NT2/D1 (cell line): ENCODE measurements around the gene ZSWIM7.

Source experiments
- DNase-seq: peaks from one replicate; pipeline ENCODE4 v3.0.0-alpha.2; 2011; ENCODE audit warnings: low read depth, low spot score
- H3K27me3 ChIP-seq: 2 replicates; pipeline ENCODE4 v1.6.0; 2011; ENCODE audit warnings: mild to moderate bottlenecking; ENCODE audit not compliant: insufficient read length, insufficient read depth
- H3K36me3 ChIP-seq: 2 replicates; pipeline ENCODE4 v1.6.1; 2011; ENCODE audit warnings: mild to moderate bottlenecking, low read length, mixed read lengths; ENCODE audit not compliant: insufficient read depth, insufficient read length
- H3K4me1 ChIP-seq: 2 replicates; pipeline ENCODE4 v1.5.1; 2011; ENCODE audit not compliant: insufficient read depth, insufficient read length
- H3K4me3 ChIP-seq: 2 replicates; pipeline ENCODE4 v1.5.1; 2011; ENCODE audit warnings: low read depth; ENCODE audit not compliant: insufficient read length
- H3K9ac ChIP-seq: 2 replicates; pipeline ENCODE4 v1.6.0; 2011; ENCODE audit warnings: low read depth; ENCODE audit not compliant: insufficient read length
- H3K9me3 ChIP-seq: 2 replicates; pipeline ENCODE4 v1.5.1; 2011; ENCODE audit warnings: mild to moderate bottlenecking, low read length; ENCODE audit not compliant: insufficient read depth
- SUZ12 ChIP-seq: IDR thresholded peaks from 2 replicates; pipeline ENCODE4 v1.6.1; 2011; ENCODE audit not compliant: insufficient read length, insufficient read depth; ENCODE audit errors: extremely low read depth
- YY1 ChIP-seq: IDR thresholded peaks from 2 replicates; pipeline ENCODE4 v1.6.1; 2011; ENCODE audit not compliant: insufficient read length, insufficient read depth
- ZNF274 ChIP-seq: IDR thresholded peaks from 2 replicates; pipeline ENCODE4 v1.6.1; 2011; ENCODE audit warnings: mild to moderate bottlenecking, low read depth, low read length

The ZSWIM7 gene

DNA sequence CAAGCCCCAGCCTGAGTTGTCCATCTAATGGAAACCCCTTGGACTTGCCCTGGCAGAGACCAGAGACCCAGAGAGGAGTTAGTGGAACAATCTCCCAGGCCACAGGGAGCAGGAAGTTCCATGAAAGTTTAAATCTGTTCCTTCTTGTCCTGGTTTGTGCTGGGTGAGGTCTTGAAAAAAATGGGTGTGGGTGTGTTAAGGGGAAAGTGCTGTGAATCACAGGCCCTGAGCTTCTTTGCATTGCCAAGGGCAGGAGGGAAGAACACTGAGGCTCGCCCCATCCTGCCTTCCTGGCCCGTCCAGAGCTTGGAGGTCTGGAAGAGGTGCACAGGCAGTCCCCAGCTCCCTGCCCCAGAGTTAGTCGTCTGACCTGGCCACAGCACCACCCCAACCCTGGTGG lies 52.2 kb downstream of the ZSWIM7 start:
- H3K4me1 ChIP-seq, result peaks cover 3% of the 10 kb centered on the region
- TF ChIP-seq YY1, result no peak
- no peak for TF ChIP-seq ZNF274
- TF ChIP-seq SUZ12, result no peak
- no peak overlapping the region for H3K4me3 ChIP-seq
- no peak for DNase-seq
- H3K27me3 ChIP-seq, result peaks cover 40% of the 10 kb centered on the region
- H3K9ac ChIP-seq, result no peak overlapping the region
- no peaks in the 10 kb centered on the region for H3K36me3 ChIP-seq
- no peaks in the 10 kb centered on the region for H3K9me3 ChIP-seq

DNA sequence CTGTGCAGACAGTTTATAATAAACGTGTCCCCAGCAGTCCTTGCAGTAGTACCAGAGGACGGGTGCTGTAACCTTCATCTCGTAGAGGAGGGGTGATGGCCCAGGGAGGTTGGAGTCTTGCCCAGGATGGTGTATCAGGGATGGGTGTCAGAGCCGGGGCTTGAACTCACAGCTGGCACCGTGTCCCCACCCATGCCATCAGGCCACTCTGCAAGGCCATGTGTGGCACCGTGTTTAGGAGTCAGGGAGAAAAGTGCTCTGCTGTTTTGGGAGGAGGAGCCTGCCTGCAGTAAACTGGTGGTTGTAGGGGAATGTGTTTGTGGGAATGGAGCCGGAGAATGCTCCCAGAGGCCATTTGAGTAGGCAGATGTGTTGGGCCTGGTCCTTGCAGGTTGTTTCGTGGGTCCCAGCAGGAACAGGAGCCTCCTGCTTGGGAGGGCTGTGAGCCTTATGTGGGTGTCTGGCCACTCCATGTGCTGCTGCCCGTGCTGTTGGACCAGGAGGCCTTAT lies 52.8 kb downstream of the ZSWIM7 start:
- Histone ChIP-seq H3K27me3 (peaks cover 40% of the 10 kb centered on the region), H3K4me1 (peaks cover 3% of the 10 kb centered on the region), H3K36me3 (no peaks in the 10 kb centered on the region), H3K9ac (no peak overlapping the region), H3K9me3 (no peaks in the 10 kb centered on the region), H3K4me3 (peak overlapping the region; percentile 54)
- TF ChIP-seq YY1, result no peak
- TF ChIP-seq ZNF274, result no peak
- TF ChIP-seq SUZ12, result no peak
- no peak for DNase-seq

DNA sequence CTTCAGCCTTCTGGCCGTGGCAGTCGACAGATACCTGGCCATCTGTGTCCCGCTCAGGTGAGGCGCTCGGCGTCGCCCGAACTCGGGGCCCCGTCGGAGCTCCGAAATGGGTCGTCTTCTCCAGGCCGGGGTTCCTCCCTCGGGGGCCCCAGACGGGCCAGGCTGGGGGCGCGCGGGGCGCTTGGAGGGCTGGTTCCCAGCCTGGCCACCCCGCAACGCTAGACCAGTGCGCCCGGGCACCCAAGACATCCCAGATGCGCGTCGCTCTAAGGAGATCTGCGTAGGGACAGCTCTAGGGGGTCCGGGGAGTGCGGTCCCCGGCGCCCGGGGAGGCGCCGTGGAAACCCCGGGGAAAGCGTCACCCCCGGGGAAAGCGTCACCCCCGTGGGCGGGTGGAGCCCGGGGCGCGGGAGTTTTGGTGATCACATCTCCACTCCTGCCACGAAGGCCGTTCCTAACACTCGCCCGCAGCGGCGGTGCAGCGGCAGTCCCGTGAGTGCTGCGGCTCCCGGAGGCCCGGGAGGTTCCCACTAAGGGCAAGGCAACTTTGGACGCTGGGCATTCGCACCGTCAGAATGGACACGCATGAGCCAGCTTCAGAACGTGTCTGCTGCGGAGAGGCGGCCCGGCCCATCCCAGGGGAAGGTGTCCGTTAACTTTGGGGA lies 53.8 kb downstream of the ZSWIM7 start:
- no peak for DNase-seq
- Histone ChIP-seq H3K27me3 (peaks cover 42% of the 10 kb centered on the region), H3K4me1 (peaks cover 3% of the 10 kb centered on the region), H3K4me3 (peak overlapping the region; percentile 54), H3K9ac (peak overlapping the region; percentile 90), H3K36me3 (no peaks in the 10 kb centered on the region), H3K9me3 (no peaks in the 10 kb centered on the region)
- TF ChIP-seq SUZ12, result no peak
- TF ChIP-seq YY1, result no peak
- TF ChIP-seq ZNF274, result no peak

DNA sequence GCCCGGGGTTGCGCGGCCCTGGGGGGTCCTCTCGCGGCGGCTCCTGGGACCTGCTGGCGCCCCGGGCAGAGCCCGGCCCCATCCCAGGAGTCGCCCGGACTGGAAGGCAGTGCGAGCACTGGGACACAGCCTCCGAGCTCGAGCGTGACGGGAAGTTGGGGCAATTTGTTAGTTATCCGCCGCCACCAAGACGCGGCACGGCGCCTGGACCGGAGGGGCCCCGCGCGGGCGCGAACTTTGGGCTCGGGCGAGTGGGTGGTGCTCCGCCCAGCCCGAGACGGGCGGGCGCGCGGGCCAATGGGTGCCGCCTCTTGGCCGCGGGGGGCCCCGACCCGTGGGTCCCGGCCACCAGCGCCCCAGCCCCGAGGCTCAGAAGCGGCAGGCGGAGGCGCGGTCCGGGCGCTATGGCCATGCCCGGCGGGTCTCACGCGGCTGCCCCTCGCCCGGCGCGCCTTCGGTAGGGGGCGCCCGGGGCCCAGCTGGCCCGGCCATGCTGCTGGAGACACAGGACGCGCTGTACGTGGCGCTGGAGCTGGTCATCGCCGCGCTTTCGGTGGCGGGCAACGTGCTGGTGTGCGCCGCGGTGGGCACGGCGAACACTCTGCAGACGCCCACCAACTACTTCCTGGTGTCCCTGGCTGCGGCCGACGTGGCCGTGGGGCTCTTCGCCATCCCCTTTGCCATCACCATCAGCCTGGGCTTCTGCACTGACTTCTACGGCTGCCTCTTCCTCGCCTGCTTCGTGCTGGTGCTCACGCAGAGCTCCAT lies 54.6 kb downstream of the ZSWIM7 start, which contains the start of gene ADORA2B:
ADORA2B (plus strand) TSS at position 372 of the 768 bp plus-strand sequence; CDS start at position 491, 119 bp downstream.
- peaks cover 42% of the 10 kb centered on the region for H3K27me3 ChIP-seq
- peak; percentile 42 for DNase-seq
- TF ChIP-seq SUZ12 (no peak), YY1 (no peak), ZNF274 (no peak)

DNA sequence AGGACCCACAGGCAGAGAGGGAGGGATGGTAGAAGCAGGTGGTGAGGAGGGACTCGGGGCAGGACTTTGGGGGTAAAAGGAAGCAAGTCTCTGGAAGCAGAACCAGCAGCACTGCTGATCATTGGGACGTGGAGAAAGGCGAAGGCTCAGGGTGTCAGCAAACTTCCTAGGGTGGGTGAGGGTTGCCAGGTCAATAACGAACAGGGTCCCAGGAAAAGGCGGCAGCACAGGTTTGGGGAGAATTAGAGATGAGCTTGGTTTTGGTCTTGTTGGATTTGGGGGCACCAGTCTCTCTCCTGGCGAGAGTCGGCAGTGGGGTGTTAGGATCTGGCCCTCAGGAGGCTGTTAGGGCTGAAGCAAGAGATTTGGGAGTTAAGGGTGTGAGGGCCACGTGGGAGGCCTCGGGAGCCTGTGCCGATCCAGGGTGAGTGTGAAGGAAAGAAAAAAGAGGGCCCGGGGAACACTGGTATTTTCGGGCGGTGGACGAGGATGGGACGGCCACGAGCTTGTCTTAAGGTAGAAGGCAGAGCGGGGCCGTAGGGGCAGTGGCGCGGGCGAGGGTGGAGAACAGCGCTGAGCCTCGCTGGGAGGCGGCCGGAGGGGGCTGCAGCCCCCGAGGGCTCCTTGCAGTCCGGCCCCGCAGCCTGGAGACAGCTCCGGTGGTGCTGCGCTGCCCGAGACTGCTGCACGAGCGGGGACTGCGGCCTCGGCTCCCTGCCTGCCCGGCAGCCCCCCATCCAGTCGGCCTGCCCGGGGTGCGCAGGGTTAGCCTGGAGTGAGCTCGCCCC lies 55.3 kb downstream of the ZSWIM7 start:
- Histone ChIP-seq H3K36me3 (no peaks in the 10 kb centered on the region), H3K27me3 (peaks cover 42% of the 10 kb centered on the region), H3K4me3 (peak overlapping the region; percentile 54), H3K4me1 (peaks cover 3% of the 10 kb centered on the region), H3K9me3 (no peaks in the 10 kb centered on the region), H3K9ac (peak overlapping the region; percentile 90)
- DNase-seq, result no peak
- TF ChIP-seq ZNF274 (no peak), SUZ12 (no peak), YY1 (no peak)

More for the DNA sequence above, 54.6 kb downstream of the ZSWIM7 start, which contains the start of gene ADORA2B:
- peak within 1 kb of the TSS; percentile 54 for H3K4me3 ChIP-seq
- no peaks in the 10 kb centered on the region for H3K9me3 ChIP-seq
- peaks cover 3% of the 10 kb centered on the region for H3K4me1 ChIP-seq
- no peaks in the 10 kb centered on the region for H3K36me3 ChIP-seq
- peak within 1 kb of the TSS; percentile 90 for H3K9ac ChIP-seq

DNA sequence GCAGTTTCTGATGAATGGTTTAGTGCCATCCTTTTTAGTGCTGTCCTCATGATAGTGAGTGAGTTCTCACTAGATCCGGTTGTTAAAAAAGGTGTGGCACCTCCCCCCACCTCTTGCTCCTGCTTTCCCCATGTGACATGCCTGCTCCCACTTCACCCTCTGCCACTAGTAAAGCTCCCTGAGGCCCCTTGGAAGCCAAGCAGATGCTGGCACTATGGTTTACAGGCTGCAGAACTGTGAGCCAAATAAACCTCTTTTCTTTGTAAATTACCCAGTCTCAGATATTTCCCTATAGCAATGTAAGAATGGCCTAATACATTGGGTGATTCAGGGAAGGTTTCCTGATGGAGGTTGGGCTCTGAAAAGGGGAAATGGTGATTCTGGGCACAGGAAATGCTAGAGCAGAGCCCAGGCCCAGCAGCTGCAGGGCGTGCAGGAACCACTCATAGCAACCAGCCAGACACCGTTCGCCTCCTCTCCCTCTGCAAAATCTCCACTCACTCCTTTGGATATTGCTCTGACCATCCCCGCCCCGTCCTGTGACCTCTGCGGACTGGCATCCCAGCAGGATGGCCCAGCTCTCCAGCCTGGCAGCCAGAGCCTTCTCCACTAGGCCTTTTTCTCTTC lies 57.2 kb downstream of the ZSWIM7 start:
- Histone ChIP-seq H3K9ac (no peak overlapping the region), H3K4me1 (no peaks in the 10 kb centered on the region), H3K36me3 (no peaks in the 10 kb centered on the region), H3K27me3 (peaks cover 42% of the 10 kb centered on the region), H3K9me3 (no peaks in the 10 kb centered on the region), H3K4me3 (no peak overlapping the region)
- TF ChIP-seq YY1 (no peak), SUZ12 (no peak), ZNF274 (no peak)
- no peak for DNase-seq
